Left renal pelvis (tissue), 4 donors: ENCODE measurements around the gene PRKCE. TPM values are rescaled to one million over a fixed set of nuclear protein-coding genes. Genes with fewer than 3 reads are reported as not detected.
A peak's percentile ranks its signal among the peaks of the same experiment; 100 is the strongest.

ENCODE experiments used
- DNase-seq, 4 donors: peaks; one replicate each; pipeline ENCODE4 v3.0.0-alpha.2; 2013; ENCODE audit warnings: low read depth in 4 of 4, low spot score in 3 of 4
- polyA plus RNA-seq, 4 donors: library from polyadenylated mRNA; unstranded; fragments of 120-200 nt; gene quantifications; one replicate each; pipeline ENCODE4 v1.2.1, GENCODE V29; 2013; ENCODE audit not compliant: insufficient read length in 4 of 4

The PRKCE gene
- polyA plus RNA-seq, 4 donors: 8.2 to 16.0 (median 9.0) TPM

GRCh38 chr2:45664635-45665261, 13.3 kb downstream of the PRKCE start:
- DNase-seq: no peak

- DNase-seq: no peak
Observed at GRCh38 chr2:45668509-45668908, 17.0 kb downstream of the PRKCE start.

- no peak for DNase-seq
Observed at GRCh38 chr2:45669032-45669486, 17.6 kb downstream of the PRKCE start.

GRCh38 chr2:45670646-45671045, 19.2 kb downstream of the PRKCE start:
- no peak for DNase-seq

- no peak for DNase-seq
Observed at GRCh38 chr2:45672138-45672537, 20.7 kb downstream of the PRKCE start.

- no peak for DNase-seq
Observed at GRCh38 chr2:45674035-45674816, 22.8 kb downstream of the PRKCE start.

- DNase-seq: peak in 1 of 4 donors; percentile 50
Observed at GRCh38 chr2:45675263-45675812, 23.9 kb downstream of the PRKCE start.

- no peak for DNase-seq
Observed at GRCh38 chr2:45676088-45676487, 24.6 kb downstream of the PRKCE start.

- DNase-seq: no peak
Observed at GRCh38 chr2:45678791-45679348, 27.4 kb downstream of the PRKCE start.

- DNase-seq: no peak
Observed at GRCh38 chr2:45680351-45680967, 29.0 kb downstream of the PRKCE start.

- no peak for DNase-seq
Observed at GRCh38 chr2:45681675-45682074, 30.2 kb downstream of the PRKCE start.

GRCh38 chr2:45683292-45683691, 31.8 kb downstream of the PRKCE start:
- DNase-seq: no peak

- DNase-seq: no peak
Observed at GRCh38 chr2:45684756-45685155, 33.3 kb downstream of the PRKCE start.

- DNase-seq: no peak
Observed at GRCh38 chr2:45685260-45685659, 33.8 kb downstream of the PRKCE start.

GRCh38 chr2:45687964-45688363, 36.5 kb downstream of the PRKCE start:
- no peak for DNase-seq

- DNase-seq: no peak
Observed at GRCh38 chr2:45688479-45689298, 37.2 kb downstream of the PRKCE start.

- no peak for DNase-seq
Observed at GRCh38 chr2:45690231-45690630, 38.8 kb downstream of the PRKCE start.

GRCh38 chr2:45691171-45691999, 39.9 kb downstream of the PRKCE start:
- no peak for DNase-seq

GRCh38 chr2:45692566-45692965, 41.1 kb downstream of the PRKCE start:
- DNase-seq: no peak
